Measurements from ENCODE around the gene GH2.

Gene GH2

DNA sequence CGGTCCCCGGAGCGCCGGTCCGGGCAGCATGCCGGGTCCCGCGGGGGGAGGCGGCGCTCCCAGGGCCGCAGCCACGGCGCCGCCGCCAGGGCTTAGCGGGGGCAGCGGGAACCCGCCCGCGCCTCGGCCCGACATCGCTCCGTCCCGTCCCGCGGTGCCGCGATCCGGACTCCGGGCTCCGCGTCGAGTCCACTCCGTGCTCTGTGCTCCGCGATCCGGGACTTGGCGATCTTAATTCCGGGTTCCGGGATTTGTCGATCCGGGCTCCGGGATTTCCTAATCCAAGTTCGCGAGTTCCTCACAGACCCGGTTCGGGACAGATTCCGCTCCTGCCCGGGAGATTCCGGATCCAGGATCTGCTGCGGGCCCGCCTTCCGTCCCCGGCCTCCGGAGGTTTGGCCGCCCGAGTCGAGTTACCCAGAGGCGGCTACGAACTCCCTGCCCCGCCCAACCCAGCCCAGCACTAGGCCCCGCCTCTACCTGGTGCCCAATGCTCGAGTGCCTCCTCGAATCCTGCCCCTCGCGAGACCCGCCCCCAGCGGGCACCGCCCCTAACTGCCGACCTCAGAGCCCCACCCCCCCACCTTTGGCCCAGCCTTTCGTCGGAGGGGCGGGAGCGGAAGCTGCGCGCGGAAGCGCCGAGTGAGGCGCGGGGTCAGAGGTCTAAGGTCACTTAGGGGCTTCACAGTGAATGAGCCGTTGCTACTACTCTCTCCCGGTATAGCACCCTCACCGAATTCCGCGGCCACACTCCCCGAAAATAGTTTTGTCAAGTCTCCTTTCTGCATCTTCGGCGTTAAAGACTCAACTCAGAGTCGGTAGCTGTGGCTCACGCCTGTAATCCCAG, 39.0 kb downstream of the GH2 start, which contains the start of gene SMARCD2 (continued):
- no peak for TF ChIP-seq HOXA7 (CRISPR knock-in tag; IDR thresholded peaks at IDR 0.05; ENCODE audit: borderline replicate concordance)
- TF ChIP-seq ZNF16 (tag by site-specific recombination; IDR thresholded peaks at IDR 0.05; ENCODE audit: low read depth), result no peak
- no peak for TF ChIP-seq ZNF23 (tag by site-specific recombination; IDR thresholded peaks at IDR 0.05; ENCODE audit: borderline replicate concordance)
- TF ChIP-seq ZNF664 (tag by site-specific recombination; IDR thresholded peaks at IDR 0.05), result peak; percentile 77; the same call in 1 of the 2 replicates
- peak; percentile 92 for TF ChIP-seq YY1 (tag by site-specific recombination; IDR thresholded peaks at IDR 0.05)
- TF ChIP-seq, protein P1, sequence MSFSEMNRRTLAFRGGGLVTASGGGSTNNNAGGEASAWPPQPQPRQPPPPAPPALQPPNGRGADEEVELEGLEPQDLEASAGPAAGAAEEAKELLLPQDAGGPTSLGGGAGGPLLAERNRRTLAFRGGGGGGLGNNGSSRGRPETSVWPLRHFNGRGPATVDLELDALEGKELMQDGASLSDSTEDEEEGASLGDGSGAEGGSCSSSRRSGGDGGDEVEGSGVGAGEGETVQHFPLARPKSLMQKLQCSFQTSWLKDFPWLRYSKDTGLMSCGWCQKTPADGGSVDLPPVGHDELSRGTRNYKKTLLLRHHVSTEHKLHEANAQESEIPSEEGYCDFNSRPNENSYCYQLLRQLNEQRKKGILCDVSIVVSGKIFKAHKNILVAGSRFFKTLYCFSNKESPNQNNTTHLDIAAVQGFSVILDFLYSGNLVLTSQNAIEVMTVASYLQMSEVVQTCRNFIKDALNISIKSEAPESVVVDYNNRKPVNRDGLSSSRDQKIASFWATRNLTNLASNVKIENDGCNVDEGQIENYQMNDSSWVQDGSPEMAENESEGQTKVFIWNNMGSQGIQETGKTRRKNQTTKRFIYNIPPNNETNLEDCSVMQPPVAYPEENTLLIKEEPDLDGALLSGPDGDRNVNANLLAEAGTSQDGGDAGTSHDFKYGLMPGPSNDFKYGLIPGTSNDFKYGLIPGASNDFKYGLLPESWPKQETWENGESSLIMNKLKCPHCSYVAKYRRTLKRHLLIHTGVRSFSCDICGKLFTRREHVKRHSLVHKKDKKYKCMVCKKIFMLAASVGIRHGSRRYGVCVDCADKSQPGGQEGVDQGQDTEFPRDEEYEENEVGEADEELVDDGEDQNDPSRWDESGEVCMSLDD (tag by site-specific recombination; IDR thresholded peaks at IDR 0.05), result peak; percentile 11; the same call in 1 of the 2 replicates
- TF ChIP-seq ZNF266 (tag by site-specific recombination; IDR thresholded peaks at IDR 0.05; ENCODE audit: low read depth), result no peak
- TF ChIP-seq GLIS1 (tag by site-specific recombination; IDR thresholded peaks at IDR 0.05), result peak; percentile 62; the same call in 1 of the 2 replicates
- TF ChIP-seq, protein P2, sequence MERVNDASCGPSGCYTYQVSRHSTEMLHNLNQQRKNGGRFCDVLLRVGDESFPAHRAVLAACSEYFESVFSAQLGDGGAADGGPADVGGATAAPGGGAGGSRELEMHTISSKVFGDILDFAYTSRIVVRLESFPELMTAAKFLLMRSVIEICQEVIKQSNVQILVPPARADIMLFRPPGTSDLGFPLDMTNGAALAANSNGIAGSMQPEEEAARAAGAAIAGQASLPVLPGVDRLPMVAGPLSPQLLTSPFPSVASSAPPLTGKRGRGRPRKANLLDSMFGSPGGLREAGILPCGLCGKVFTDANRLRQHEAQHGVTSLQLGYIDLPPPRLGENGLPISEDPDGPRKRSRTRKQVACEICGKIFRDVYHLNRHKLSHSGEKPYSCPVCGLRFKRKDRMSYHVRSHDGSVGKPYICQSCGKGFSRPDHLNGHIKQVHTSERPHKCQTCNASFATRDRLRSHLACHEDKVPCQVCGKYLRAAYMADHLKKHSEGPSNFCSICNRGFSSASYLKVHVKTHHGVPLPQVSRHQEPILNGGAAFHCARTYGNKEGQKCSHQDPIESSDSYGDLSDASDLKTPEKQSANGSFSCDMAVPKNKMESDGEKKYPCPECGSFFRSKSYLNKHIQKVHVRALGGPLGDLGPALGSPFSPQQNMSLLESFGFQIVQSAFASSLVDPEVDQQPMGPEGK (tag by site-specific recombination; IDR thresholded peaks at IDR 0.05), result peak; percentile 84
- no peak for TF ChIP-seq ZNF341 (tag by site-specific recombination; IDR thresholded peaks at IDR 0.05; ENCODE audit: low read depth)
- no peak for TF ChIP-seq ZNF354C (tag by site-specific recombination; IDR thresholded peaks at IDR 0.05; ENCODE audit: borderline replicate concordance, low read depth)
- TF ChIP-seq ZNF610 (tag by site-specific recombination; IDR thresholded peaks at IDR 0.05; ENCODE audit: borderline replicate concordance), result peak; percentile 90
- TF ChIP-seq SCRT2 (tag by site-specific recombination; IDR thresholded peaks at IDR 0.05), result no peak
- no peak for TF ChIP-seq OSR2 (tag by site-specific recombination; IDR thresholded peaks at IDR 0.05)
- no peak for TF ChIP-seq ZNF571 (tag by site-specific recombination; IDR thresholded peaks at IDR 0.05)
- TF ChIP-seq ZNF555 (tag by site-specific recombination; conservative IDR thresholded peaks at IDR 0.05), result no peak
- TF ChIP-seq ZNF302 (tag by site-specific recombination; IDR thresholded peaks at IDR 0.05; ENCODE audit: low read depth), result peak; percentile 52; the same call in 1 of the 2 replicates
- TF ChIP-seq, protein P3, sequence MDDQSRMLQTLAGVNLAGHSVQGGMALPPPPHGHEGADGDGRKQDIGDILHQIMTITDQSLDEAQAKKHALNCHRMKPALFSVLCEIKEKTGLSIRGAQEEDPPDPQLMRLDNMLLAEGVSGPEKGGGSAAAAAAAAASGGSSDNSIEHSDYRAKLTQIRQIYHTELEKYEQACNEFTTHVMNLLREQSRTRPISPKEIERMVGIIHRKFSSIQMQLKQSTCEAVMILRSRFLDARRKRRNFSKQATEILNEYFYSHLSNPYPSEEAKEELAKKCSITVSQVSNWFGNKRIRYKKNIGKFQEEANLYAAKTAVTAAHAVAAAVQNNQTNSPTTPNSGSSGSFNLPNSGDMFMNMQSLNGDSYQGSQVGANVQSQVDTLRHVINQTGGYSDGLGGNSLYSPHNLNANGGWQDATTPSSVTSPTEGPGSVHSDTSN (CRISPR knock-in tag; IDR thresholded peaks at IDR 0.05), result peak; percentile 87; the same call in 1 of the 2 replicates
- peak; percentile 98 for TF ChIP-seq KLF16 (tag by site-specific recombination; IDR thresholded peaks at IDR 0.05)
- no peak; the same call in 1 of the 2 replicates for TF ChIP-seq ZNF211 (tag by site-specific recombination; IDR thresholded peaks at IDR 0.05; ENCODE audit: low read depth)
- TF ChIP-seq, protein P4, sequence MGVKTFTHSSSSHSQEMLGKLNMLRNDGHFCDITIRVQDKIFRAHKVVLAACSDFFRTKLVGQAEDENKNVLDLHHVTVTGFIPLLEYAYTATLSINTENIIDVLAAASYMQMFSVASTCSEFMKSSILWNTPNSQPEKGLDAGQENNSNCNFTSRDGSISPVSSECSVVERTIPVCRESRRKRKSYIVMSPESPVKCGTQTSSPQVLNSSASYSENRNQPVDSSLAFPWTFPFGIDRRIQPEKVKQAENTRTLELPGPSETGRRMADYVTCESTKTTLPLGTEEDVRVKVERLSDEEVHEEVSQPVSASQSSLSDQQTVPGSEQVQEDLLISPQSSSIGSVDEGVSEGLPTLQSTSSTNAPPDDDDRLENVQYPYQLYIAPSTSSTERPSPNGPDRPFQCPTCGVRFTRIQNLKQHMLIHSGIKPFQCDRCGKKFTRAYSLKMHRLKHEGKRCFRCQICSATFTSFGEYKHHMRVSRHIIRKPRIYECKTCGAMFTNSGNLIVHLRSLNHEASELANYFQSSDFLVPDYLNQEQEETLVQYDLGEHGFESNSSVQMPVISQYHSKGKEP (tag by site-specific recombination; IDR thresholded peaks at IDR 0.05), result peak; percentile 96
- TF ChIP-seq HOXC10 (CRISPR knock-in tag; IDR thresholded peaks at IDR 0.05), result no peak
- no peak for TF ChIP-seq ZNF248 (tag by site-specific recombination; IDR thresholded peaks at IDR 0.05)
- peak; percentile 42; the same call in 1 of the 2 replicates for TF ChIP-seq ZNF121 (tag by site-specific recombination; IDR thresholded peaks at IDR 0.05)
- TF ChIP-seq, protein P5, sequence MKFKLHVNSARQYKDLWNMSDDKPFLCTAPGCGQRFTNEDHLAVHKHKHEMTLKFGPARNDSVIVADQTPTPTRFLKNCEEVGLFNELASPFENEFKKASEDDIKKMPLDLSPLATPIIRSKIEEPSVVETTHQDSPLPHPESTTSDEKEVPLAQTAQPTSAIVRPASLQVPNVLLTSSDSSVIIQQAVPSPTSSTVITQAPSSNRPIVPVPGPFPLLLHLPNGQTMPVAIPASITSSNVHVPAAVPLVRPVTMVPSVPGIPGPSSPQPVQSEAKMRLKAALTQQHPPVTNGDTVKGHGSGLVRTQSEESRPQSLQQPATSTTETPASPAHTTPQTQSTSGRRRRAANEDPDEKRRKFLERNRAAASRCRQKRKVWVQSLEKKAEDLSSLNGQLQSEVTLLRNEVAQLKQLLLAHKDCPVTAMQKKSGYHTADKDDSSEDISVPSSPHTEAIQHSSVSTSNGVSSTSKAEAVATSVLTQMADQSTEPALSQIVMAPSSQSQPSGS (tag by site-specific recombination; IDR thresholded peaks at IDR 0.05; ENCODE audit: low read depth), result peak; percentile 52; the same call in 1 of the 2 replicates
- TF ChIP-seq ZNF768 (tag by site-specific recombination; IDR thresholded peaks at IDR 0.05), result peak; percentile 47; the same call in 1 of the 2 replicates
- TF ChIP-seq, protein P6, sequence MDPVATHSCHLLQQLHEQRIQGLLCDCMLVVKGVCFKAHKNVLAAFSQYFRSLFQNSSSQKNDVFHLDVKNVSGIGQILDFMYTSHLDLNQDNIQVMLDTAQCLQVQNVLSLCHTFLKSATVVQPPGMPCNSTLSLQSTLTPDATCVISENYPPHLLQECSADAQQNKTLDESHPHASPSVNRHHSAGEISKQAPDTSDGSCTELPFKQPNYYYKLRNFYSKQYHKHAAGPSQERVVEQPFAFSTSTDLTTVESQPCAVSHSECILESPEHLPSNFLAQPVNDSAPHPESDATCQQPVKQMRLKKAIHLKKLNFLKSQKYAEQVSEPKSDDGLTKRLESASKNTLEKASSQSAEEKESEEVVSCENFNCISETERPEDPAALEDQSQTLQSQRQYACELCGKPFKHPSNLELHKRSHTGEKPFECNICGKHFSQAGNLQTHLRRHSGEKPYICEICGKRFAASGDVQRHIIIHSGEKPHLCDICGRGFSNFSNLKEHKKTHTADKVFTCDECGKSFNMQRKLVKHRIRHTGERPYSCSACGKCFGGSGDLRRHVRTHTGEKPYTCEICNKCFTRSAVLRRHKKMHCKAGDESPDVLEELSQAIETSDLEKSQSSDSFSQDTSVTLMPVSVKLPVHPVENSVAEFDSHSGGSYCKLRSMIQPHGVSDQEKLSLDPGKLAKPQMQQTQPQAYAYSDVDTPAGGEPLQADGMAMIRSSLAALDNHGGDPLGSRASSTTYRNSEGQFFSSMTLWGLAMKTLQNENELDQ (tag by site-specific recombination; IDR thresholded peaks at IDR 0.05; ENCODE audit: low read depth), result peak; percentile 75
- TF ChIP-seq SP7 (tag by site-specific recombination; IDR thresholded peaks at IDR 0.05), result peak; percentile 93
